IgD-negative memory B cell (primary cell): ENCODE results near the gene SCGB2A2. TPM values are rescaled to one million over a fixed set of nuclear protein-coding genes. Genes with fewer than 3 reads are reported as not detected.

Source experiments
- polyA plus RNA-seq: library from polyadenylated mRNA; unstranded; fragments of 300-500 nt; fragmentation: Illumina TruSeq; gene quantifications from one replicate; pipeline ENCODE4 v1.2.3, GENCODE V29; 2021

SCGB2A2 gene
- polyA plus RNA-seq, 1 donor from 2014 or later: not detected

Other genes with a start within 250 kb of the SCGB2A2 start
- 2.8 TPM for gene INCENP, start 146.1 kb upstream of the SCGB2A2 start, polyA plus RNA-seq
- not detected for gene SCGB1D1, start 79.9 kb upstream of the SCGB2A2 start, polyA plus RNA-seq
- not detected for gene SCGB2A1, start 61.5 kb upstream of the SCGB2A2 start, polyA plus RNA-seq
- not detected for gene SCGB1D2, start 27.9 kb upstream of the SCGB2A2 start, polyA plus RNA-seq
- gene SCGB1D4, start 28.9 kb downstream of the SCGB2A2 start, polyA plus RNA-seq: not detected
- 1.9 TPM for gene ASRGL1, start 67.3 kb downstream of the SCGB2A2 start, polyA plus RNA-seq
- gene SCGB1A1, start 148.9 kb downstream of the SCGB2A2 start, polyA plus RNA-seq: not detected